Kidney epithelial cell (primary cell): ENCODE data around the gene TSFM. TPM values are rescaled to one million over a fixed set of nuclear protein-coding genes. Genes with fewer than 3 reads are reported as not detected.

Experiments
- DNase-seq: peaks from one replicate; pipeline ENCODE4 v3.0.0-alpha.2; 2010; ENCODE audit warnings: low read depth
- H3K27me3 ChIP-seq: 2 replicates; pipeline ENCODE4 v1.6.0; 2011; ENCODE audit warnings: low read length; ENCODE audit not compliant: control insufficient read depth, insufficient read depth
- H3K36me3 ChIP-seq: 2 replicates; pipeline ENCODE4 v1.5.1; 2011; ENCODE audit warnings: low read length; ENCODE audit not compliant: control insufficient read depth, insufficient read depth
- H3K4me3 ChIP-seq: 2 replicates; pipeline ENCODE4 v1.5.1; 2011; ENCODE audit warnings: low read depth, mild to moderate bottlenecking, control low read depth, low read length
- CTCF ChIP-seq: IDR thresholded peaks from 2 replicates; pipeline ENCODE4 v1.5.1; 2011; ENCODE audit warnings: mild to moderate bottlenecking, moderate library complexity, low read length, control low read depth, inconsistent platforms; ENCODE audit not compliant: insufficient read depth, poor library complexity, severe bottlenecking
- total RNA-seq: library from RNA; depleted of rRNA; stranded (reverse); fragments of >200 nt; gene quantifications from 2 replicates; pipeline ENCODE4 v1.2.3, GENCODE V29; 2015

The TSFM gene
- total RNA-seq, 1 donor from 2014 or later, result 21.5 TPM

GRCh38 chr12:57780284-57780897 lies 2.2 kb upstream of the TSFM start:
- no peak overlapping the region for H3K4me3 ChIP-seq
- no peaks in the 10 kb centered on the region for H3K27me3 ChIP-seq
- no peaks in the 10 kb centered on the region for H3K36me3 ChIP-seq
- no peak for TF ChIP-seq CTCF
- no peak for DNase-seq

- Histone ChIP-seq H3K4me3 (no peak overlapping the region), H3K36me3 (no peaks in the 10 kb centered on the region)
Observed at GRCh38 chr12:57781244-57781643, 1.3 kb upstream of the TSFM start.

GRCh38 chr12:57781801-57782200 lies 786 bp upstream of the TSFM start:
- H3K27me3 ChIP-seq, result no peaks in the 10 kb centered on the region
- no peak for TF ChIP-seq CTCF
- H3K36me3 ChIP-seq, result no peaks in the 10 kb centered on the region
- no peak for DNase-seq
- no peak overlapping the region for H3K4me3 ChIP-seq

More at GRCh38 chr12:57781244-57781643, 1.3 kb upstream of the TSFM start:
- no peak for DNase-seq
- H3K27me3 ChIP-seq, result no peaks in the 10 kb centered on the region
- no peak for TF ChIP-seq CTCF

GRCh38 chr12:57782243-57782607 lies 362 bp upstream of the TSFM start:
- Histone ChIP-seq H3K4me3 (no peak overlapping the region), H3K36me3 (peaks cover 2% of the 10 kb centered on the region), H3K27me3 (no peaks in the 10 kb centered on the region)
- no peak for DNase-seq
- TF ChIP-seq CTCF, result no peak

- TF ChIP-seq CTCF, result no peak
- peak overlapping the region; percentile 100 for H3K4me3 ChIP-seq
- no peaks in the 10 kb centered on the region for H3K27me3 ChIP-seq
- peaks cover 2% of the 10 kb centered on the region for H3K36me3 ChIP-seq
- DNase-seq, result no peak
Observed at GRCh38 chr12:57783466-57783801, 847 bp downstream of the TSFM start.

GRCh38 chr12:57783861-57784260 lies 1.3 kb downstream of the TSFM start:
- peaks cover 2% of the 10 kb centered on the region for H3K36me3 ChIP-seq
- H3K27me3 ChIP-seq, result no peaks in the 10 kb centered on the region
- no peak overlapping the region for H3K4me3 ChIP-seq
- no peak for TF ChIP-seq CTCF
- DNase-seq, result no peak
